ENCODE results near the gene NDUFAF2.

- TF ChIP-seq POLR2A (IDR thresholded peaks at IDR 0.05) (no peak), CTCF (IDR thresholded peaks at IDR 0.05) (no peak)
Measured at GRCh38 chr5:61151893-61152292, 206.9 kb downstream of the NDUFAF2 start.

Measured in Peyer's patch (tissue), 4 donors.